Measurements from ENCODE around the gene KIF22.
"Not testable (repeated sequence)": the region's sequence is repeated elsewhere in the genome, so short reads cannot be mapped to it uniquely, and the experiment has no call there.

KIF22 gene

DNA sequence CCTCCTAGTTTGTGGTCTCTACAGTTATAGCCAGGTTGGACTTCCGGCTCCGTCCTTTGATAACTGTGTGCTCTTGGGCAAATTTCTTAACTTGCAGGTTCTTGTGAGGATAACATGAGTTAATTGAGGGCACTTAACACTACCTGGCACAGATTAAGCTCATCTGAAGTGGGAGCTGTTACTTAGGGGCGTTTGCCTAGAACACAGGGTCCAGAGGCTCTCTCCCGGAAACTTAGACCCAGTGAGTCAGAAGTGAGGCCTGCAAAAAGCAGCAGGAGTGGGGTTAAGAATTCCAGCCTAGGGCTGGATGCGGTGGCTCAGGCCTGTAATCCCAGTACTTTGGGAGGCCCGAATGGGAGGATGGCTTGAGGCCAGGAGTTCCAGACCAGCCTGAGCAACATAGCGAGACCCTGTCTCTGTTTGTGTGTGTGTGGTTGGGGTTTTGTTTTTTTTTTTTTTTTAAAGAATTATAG, 31.1 kb downstream of the KIF22 start:
- TF ChIP-seq TAF1 (IDR thresholded peaks at IDR 0.05; ENCODE audit: borderline replicate concordance, low read depth, low read length) (no peak), POLR2AphosphoS5 (IDR thresholded peaks at IDR 0.05; ENCODE audit: low read depth, low read length) (no peak), POLR2A (IDR thresholded peaks at IDR 0.05; ENCODE audit: low read depth, low read length) (no peak)
- DNase-seq (ENCODE audit: insufficient read length) (no peak), FAIRE-seq (no peak)

DNA sequence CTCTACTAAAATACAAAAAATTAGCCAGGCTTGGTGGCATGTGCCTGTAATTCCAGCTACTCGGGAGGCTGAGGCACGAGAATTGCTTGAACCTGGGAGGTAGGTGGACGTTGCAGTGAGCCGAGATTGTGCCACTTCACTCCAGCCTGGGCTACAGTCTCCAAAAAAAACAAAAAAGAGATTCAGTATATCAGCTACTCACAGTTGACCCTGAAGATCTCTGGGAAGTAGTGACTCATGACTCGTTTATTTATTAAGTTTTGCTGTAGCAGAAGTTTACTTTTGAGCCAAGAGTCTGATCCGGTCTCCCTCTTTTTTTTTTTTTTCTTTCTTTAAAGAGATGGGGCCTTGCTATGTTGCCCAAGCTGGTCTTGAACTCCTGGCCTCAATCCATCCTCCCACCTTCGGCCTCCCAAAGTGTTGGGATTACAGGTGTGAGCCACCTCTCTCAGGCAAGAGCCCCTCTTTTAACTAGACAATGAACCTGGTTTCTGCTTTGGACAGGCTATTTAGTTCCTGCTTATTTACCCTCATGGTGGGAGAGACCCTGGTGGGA, 34.1 kb downstream of the KIF22 start:
- no peak for FAIRE-seq
- TF ChIP-seq POLR2A (IDR thresholded peaks at IDR 0.05; ENCODE audit: low read depth, low read length) (no peak), POLR2AphosphoS5 (IDR thresholded peaks at IDR 0.05; ENCODE audit: low read depth, low read length) (no peak)

GRCh38 chr16:29825145-29826044, 34.8 kb downstream of the KIF22 start:
- FAIRE-seq (no peak), DNase-seq (ENCODE audit: insufficient read length) (peak; percentile 72)
- TF ChIP-seq POLR2AphosphoS5 (IDR thresholded peaks at IDR 0.05; ENCODE audit: low read depth, low read length) (no peak), TAF1 (IDR thresholded peaks at IDR 0.05; ENCODE audit: borderline replicate concordance, low read depth, low read length) (no peak), POLR2A (IDR thresholded peaks at IDR 0.05; ENCODE audit: low read depth, low read length) (no peak; the same call in 1 of the 2 replicates)

More for the DNA sequence above, 34.1 kb downstream of the KIF22 start:
- no peak for DNase-seq (ENCODE audit: insufficient read length)

GRCh38 chr16:29826342-29826695, 35.8 kb downstream of the KIF22 start:
- no peak for TF ChIP-seq POLR2A (IDR thresholded peaks at IDR 0.05; ENCODE audit: low read depth, low read length)
- no peak for TF ChIP-seq POLR2AphosphoS5 (IDR thresholded peaks at IDR 0.05; ENCODE audit: low read depth, low read length)
- TF ChIP-seq TAF1 (IDR thresholded peaks at IDR 0.05; ENCODE audit: borderline replicate concordance, low read depth, low read length) = no peak
- DNase-seq (ENCODE audit: insufficient read length) (no peak), FAIRE-seq (no peak)

- no peak for FAIRE-seq
- TF ChIP-seq TAF1 (IDR thresholded peaks at IDR 0.05; ENCODE audit: borderline replicate concordance, low read depth, low read length) = no peak
- no peak for TF ChIP-seq POLR2AphosphoS5 (IDR thresholded peaks at IDR 0.05; ENCODE audit: low read depth, low read length)
- TF ChIP-seq POLR2A (IDR thresholded peaks at IDR 0.05; ENCODE audit: low read depth, low read length) = no peak
- no peak for DNase-seq (ENCODE audit: insufficient read length)
Measured at GRCh38 chr16:29830774-29831173, 40.2 kb downstream of the KIF22 start.

GRCh38 chr16:29831490-29831889, 40.9 kb downstream of the KIF22 start:
- FAIRE-seq = no peak

GRCh38 chr16:29833219-29833618, 42.7 kb downstream of the KIF22 start:
- not testable (repeated sequence) for DNase-seq (ENCODE audit: insufficient read length); FAIRE-seq

More at GRCh38 chr16:29831490-29831889, 40.9 kb downstream of the KIF22 start:
- no peak for DNase-seq (ENCODE audit: insufficient read length)
- no peak for TF ChIP-seq POLR2AphosphoS5 (IDR thresholded peaks at IDR 0.05; ENCODE audit: low read depth, low read length)
- no peak for TF ChIP-seq TAF1 (IDR thresholded peaks at IDR 0.05; ENCODE audit: borderline replicate concordance, low read depth, low read length)
- TF ChIP-seq POLR2A (IDR thresholded peaks at IDR 0.05; ENCODE audit: low read depth, low read length) = no peak

GRCh38 chr16:29834079-29834478, 43.5 kb downstream of the KIF22 start:
- FAIRE-seq (no peak), DNase-seq (ENCODE audit: insufficient read length) (no peak)
- TF ChIP-seq TAF1 (IDR thresholded peaks at IDR 0.05; ENCODE audit: borderline replicate concordance, low read depth, low read length) = no peak
- no peak for TF ChIP-seq POLR2A (IDR thresholded peaks at IDR 0.05; ENCODE audit: low read depth, low read length)
- TF ChIP-seq POLR2AphosphoS5 (IDR thresholded peaks at IDR 0.05; ENCODE audit: low read depth, low read length) = no peak

GRCh38 chr16:29835926-29836325, 45.4 kb downstream of the KIF22 start:
- DNase-seq (ENCODE audit: insufficient read length) = no peak
- TF ChIP-seq POLR2A (IDR thresholded peaks at IDR 0.05; ENCODE audit: low read depth, low read length) (no peak), POLR2AphosphoS5 (IDR thresholded peaks at IDR 0.05; ENCODE audit: low read depth, low read length) (no peak), TAF1 (IDR thresholded peaks at IDR 0.05; ENCODE audit: borderline replicate concordance, low read depth, low read length) (no peak)
- FAIRE-seq = no peak

GRCh38 chr16:29836623-29837022, 46.1 kb downstream of the KIF22 start:
- FAIRE-seq (no peak), DNase-seq (ENCODE audit: insufficient read length) (no peak)
- TF ChIP-seq POLR2A (IDR thresholded peaks at IDR 0.05; ENCODE audit: low read depth, low read length) (no peak), TAF1 (IDR thresholded peaks at IDR 0.05; ENCODE audit: borderline replicate concordance, low read depth, low read length) (no peak), POLR2AphosphoS5 (IDR thresholded peaks at IDR 0.05; ENCODE audit: low read depth, low read length) (no peak)

GRCh38 chr16:29837841-29838240, 47.3 kb downstream of the KIF22 start:
- TF ChIP-seq POLR2A (IDR thresholded peaks at IDR 0.05; ENCODE audit: low read depth, low read length) (no peak), POLR2AphosphoS5 (IDR thresholded peaks at IDR 0.05; ENCODE audit: low read depth, low read length) (no peak), TAF1 (IDR thresholded peaks at IDR 0.05; ENCODE audit: borderline replicate concordance, low read depth, low read length) (no peak)
- no peak for FAIRE-seq
- DNase-seq (ENCODE audit: insufficient read length) = no peak

- no peak for FAIRE-seq
- TF ChIP-seq POLR2A (IDR thresholded peaks at IDR 0.05; ENCODE audit: low read depth, low read length) (no peak), TAF1 (IDR thresholded peaks at IDR 0.05; ENCODE audit: borderline replicate concordance, low read depth, low read length) (no peak), POLR2AphosphoS5 (IDR thresholded peaks at IDR 0.05; ENCODE audit: low read depth, low read length) (no peak)
Measured at GRCh38 chr16:29839822-29840221, 49.3 kb downstream of the KIF22 start.

More at GRCh38 chr16:29839822-29840221, 49.3 kb downstream of the KIF22 start:
- DNase-seq (ENCODE audit: insufficient read length) = no peak

Data from GM12892 (cell line).